ENCODE data around the gene SUSD1. TPM values are rescaled to one million over a fixed set of nuclear protein-coding genes. Genes with fewer than 3 reads are reported as not detected.

SUSD1 gene
- total and polyA plus RNA-seq, 2 donors (not counting 1 experiment from before 2014, with no cell fraction given) = 5.7 to 7.5 TPM

GRCh38 chr9:112184221-112184620, 9.1 kb upstream of the SUSD1 start:
- H2AFZ ChIP-seq (ENCODE audit: insufficient read depth, low read depth, low read length, poor library complexity, severe bottlenecking) = no peak overlapping the region
- ChIA-PET POLR2A (no interaction called here), CTCF (interaction anchor here (1.2 kb wide), 1 partner anchor 85 kb away, joined by 4 read pairs; no protein-coding TSS in a partner anchor)
- H3K27ac ChIP-seq (ENCODE audit: low read length in 2 of 2) = no peak overlapping the region
- Mint-ChIP-seq H3K4me1 (peaks cover 14% of the 10 kb centered on the region), H3K4me3 (no peak overlapping the region), H3K9me3 (ENCODE audit: insufficient read depth) (no peaks in the 10 kb centered on the region), H3K27me3 (no peaks in the 10 kb centered on the region), H3K27ac (no peak overlapping the region)
- H3K4me3 ChIP-seq (ENCODE audit: control extremely low read depth in 1 of 5, extremely low read depth in 1 of 5, insufficient read depth in 1 of 5, low read depth in 2 of 5, low read length in 4 of 5) = no peak overlapping the region
- H3K36me3 ChIP-seq (replicated peaks in 1 of 2; ENCODE audit: control extremely low read depth in 1 of 2, control insufficient read depth in 1 of 2, extremely low read depth in 1 of 2, insufficient read depth in 2 of 2, low read length in 1 of 2) = no peaks in the 10 kb centered on the region
- no peaks in the 10 kb centered on the region for H3K79me2 ChIP-seq (ENCODE audit: control insufficient read depth, insufficient read depth, low read length)
- H3K27me3 ChIP-seq (replicated peaks in 1 of 4; ENCODE audit: control extremely low read depth in 1 of 4, control insufficient read depth in 3 of 4, insufficient read depth in 4 of 4, low read length in 3 of 4) = no peaks in the 10 kb centered on the region
- no peaks in the 10 kb centered on the region for H4K20me1 ChIP-seq (ENCODE audit: control insufficient read depth, insufficient read depth, low read length, poor library complexity, severe bottlenecking)
- ATAC-seq (ENCODE audit: low read depth) (no peak), DNase-seq (no peak)
- H3K4me2 ChIP-seq (replicated peaks; ENCODE audit: low read depth, low read length, poor library complexity, severe bottlenecking) = no peak overlapping the region
- H3K4me1 ChIP-seq (ENCODE audit: control insufficient read depth in 2 of 2, insufficient read depth in 2 of 2, low read length in 2 of 2) = peaks cover 10 to 12% of the 10 kb centered on the region in 2 donors
- intact Hi-C loops (cut with micrococcal nuclease) = loop anchor here (5.0 kb wide), 1 partner anchor 77 kb away; no protein-coding TSS in a partner anchor
- peaks cover 0 to 4% (median 0%) of the 10 kb centered on the region in 3 donors for H3K9me3 ChIP-seq (ENCODE audit: control extremely low read depth in 1 of 3, control insufficient read depth in 2 of 3, insufficient read depth in 1 of 3, low read length in 2 of 3)
- H3K9ac ChIP-seq (ENCODE audit: low read length) = no peak overlapping the region
- no CpG with 5 or more reads among the region's 3 CpGs for WGBS (ENCODE audit: insufficient coverage)
- TF ChIP-seq EZH2 (IDR thresholded peaks at IDR 0.05; ENCODE audit: borderline replicate concordance, insufficient read depth, low read depth, low read length, poor library complexity, severe bottlenecking) = no peak
- no peak for TF ChIP-seq CTCF (IDR thresholded peaks at IDR 0.05)

GRCh38 chr9:112180387-112180881, 5.3 kb upstream of the SUSD1 start:
- Mint-ChIP-seq H3K27ac (peak overlapping the region; percentile 32), H3K4me1 (peaks cover 25% of the 10 kb centered on the region), H3K27me3 (no peaks in the 10 kb centered on the region), H3K9me3 (ENCODE audit: insufficient read depth) (no peaks in the 10 kb centered on the region), H3K4me3 (no peak overlapping the region)
- ATAC-seq (ENCODE audit: low read depth) (no peak), DNase-seq (peak; percentile 16)
- intact Hi-C loops (cut with micrococcal nuclease) = loop anchor here (5.0 kb wide), 1 partner anchor 73 kb away; no protein-coding TSS in a partner anchor
- no peaks in the 10 kb centered on the region for H3K36me3 ChIP-seq (replicated peaks in 1 of 2; ENCODE audit: control extremely low read depth in 1 of 2, control insufficient read depth in 1 of 2, extremely low read depth in 1 of 2, insufficient read depth in 2 of 2, low read length in 1 of 2)
- no peak overlapping the region for H3K9ac ChIP-seq (ENCODE audit: low read length)
- H2AFZ ChIP-seq (ENCODE audit: insufficient read depth, low read depth, low read length, poor library complexity, severe bottlenecking) = peak overlapping the region; percentile 21
- H4K20me1 ChIP-seq (ENCODE audit: control insufficient read depth, insufficient read depth, low read length, poor library complexity, severe bottlenecking) = no peaks in the 10 kb centered on the region
- peaks cover 0 to 4% (median 0%) of the 10 kb centered on the region in 3 donors for H3K9me3 ChIP-seq (ENCODE audit: control extremely low read depth in 1 of 3, control insufficient read depth in 2 of 3, insufficient read depth in 1 of 3, low read length in 2 of 3)
- POLR2A ChIA-PET = interaction anchor here (0.6 kb wide), 1 partner anchor 254 kb away, joined by 15 read pairs; no protein-coding TSS in a partner anchor
- H3K27me3 ChIP-seq (replicated peaks in 1 of 4; ENCODE audit: control extremely low read depth in 1 of 4, control insufficient read depth in 3 of 4, insufficient read depth in 4 of 4, low read length in 3 of 4) = no peaks in the 10 kb centered on the region
- no peak for TF ChIP-seq CTCF (IDR thresholded peaks at IDR 0.05)
- no peak for TF ChIP-seq EZH2 (IDR thresholded peaks at IDR 0.05; ENCODE audit: borderline replicate concordance, insufficient read depth, low read depth, low read length, poor library complexity, severe bottlenecking)
- H3K79me2 ChIP-seq (ENCODE audit: control insufficient read depth, insufficient read depth, low read length) = no peaks in the 10 kb centered on the region
- H3K4me2 ChIP-seq (replicated peaks; ENCODE audit: low read depth, low read length, poor library complexity, severe bottlenecking) = no peak overlapping the region
- 14% methylated on average over 3 of the region's 3 CpGs for WGBS (ENCODE audit: insufficient coverage)
- CTCF ChIA-PET = interaction anchor here (1.1 kb wide), 1 partner anchor 153 kb away, joined by 4 read pairs; the partner anchor contains the start of gene PTBP3
- no peak overlapping the region for H3K27ac ChIP-seq (ENCODE audit: low read length in 2 of 2)
- H3K4me1 ChIP-seq (ENCODE audit: control insufficient read depth in 2 of 2, insufficient read depth in 2 of 2, low read length in 2 of 2) = peaks cover 14 to 19% of the 10 kb centered on the region in 2 donors
- H3K4me3 ChIP-seq (ENCODE audit: control extremely low read depth in 1 of 5, extremely low read depth in 1 of 5, insufficient read depth in 1 of 5, low read depth in 2 of 5, low read length in 4 of 5) = no peak overlapping the region

Measured in B cell (primary cell).